Measurements from ENCODE around the gene CSRP2. TPM values are rescaled to one million over a fixed set of nuclear protein-coding genes. Genes with fewer than 3 reads are reported as not detected.

CSRP2 gene
- total and polyA plus RNA-seq, 2 of the 8 experiments (the other 6 are each of a cell fraction or from before 2014, with no cell fraction given): 149 to 227 TPM

DNA sequence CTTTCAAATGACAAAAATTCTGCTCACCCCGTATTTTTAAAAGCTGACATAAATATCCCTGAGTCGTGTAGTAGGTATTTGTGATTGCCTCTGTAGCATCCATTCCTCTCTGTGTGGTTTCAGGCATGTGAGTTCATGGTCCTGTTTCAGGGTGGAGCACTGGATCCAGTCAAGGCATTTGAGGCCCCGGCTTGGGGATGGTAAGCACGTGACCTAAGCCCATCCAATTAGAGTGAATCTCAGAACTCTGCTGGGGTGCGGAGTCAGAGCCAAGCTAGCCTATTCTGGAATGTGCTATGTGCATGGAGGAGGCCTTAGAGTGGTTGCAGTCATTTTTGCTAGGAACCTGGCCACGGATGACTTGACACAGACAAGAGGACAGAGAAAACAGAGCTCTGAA, 4.3 kb upstream of the CSRP2 start:
- no peak overlapping the region for H2BK120ac ChIP-seq (replicated peaks; ENCODE audit: low read depth, low read length)
- no peak overlapping the region for H3K9ac ChIP-seq (replicated peaks in 1 of 4; ENCODE audit: extremely low read depth in 1 of 4, low read depth in 3 of 4, low read length in 3 of 4)
- H2BK12ac ChIP-seq (ENCODE audit: low read depth, low read length): no peak overlapping the region
- no peaks in the 10 kb centered on the region for H3K27me3 ChIP-seq (replicated peaks in 1 of 4; ENCODE audit: control insufficient read depth in 3 of 4, extremely low read depth in 1 of 4, insufficient read depth in 3 of 4, low read length in 3 of 4)
- H2BK20ac ChIP-seq (ENCODE audit: low read length): no peak overlapping the region
- FAIRE-seq (no peak), DNase-seq (ENCODE audit: low read depth in 1 of 2, low spot score in 2 of 2) (no peak)
- H3K79me1 ChIP-seq (ENCODE audit: low read depth, low read length): no peaks in the 10 kb centered on the region
- no peak overlapping the region for H2BK5ac ChIP-seq (ENCODE audit: low read depth, low read length)
- H4K91ac ChIP-seq (replicated peaks; ENCODE audit: insufficient read length, low read length): no peak overlapping the region
- no peak overlapping the region for H3K4me2 ChIP-seq (ENCODE audit: insufficient read depth in 1 of 2, low read depth in 2 of 2, low read length in 2 of 2)
- H3K79me2 ChIP-seq (ENCODE audit: control insufficient read depth in 1 of 2, insufficient read depth in 2 of 2, low read length in 2 of 2): no peaks in the 10 kb centered on the region; a peak in 1 of 4 replicates
- CTCF ChIA-PET (ENCODE audit: partially characterized antibody): interaction anchor here (0.6 to 2.6 kb wide), 6 partner anchors 9 to 250 kb away, joined by 3 to 8 read pairs (median 6); no protein-coding TSS in a partner anchor
- H3K27ac ChIP-seq (ENCODE audit: low read depth, low read length): no peak overlapping the region
- peaks cover 2% of the 10 kb centered on the region; the same call in 1 of the 2 replicates for H3K23me2 ChIP-seq (ENCODE audit: low read depth, low read length)
- no peak overlapping the region for H3K56ac ChIP-seq (replicated peaks; ENCODE audit: insufficient read length, low read depth, low read length)
- H3K36me3 ChIP-seq (ENCODE audit: control insufficient read depth in 2 of 4, insufficient read depth in 4 of 4, low read length in 3 of 4): no peaks in the 10 kb centered on the region
- no peak overlapping the region for H2BK15ac ChIP-seq (ENCODE audit: low read length)
- H3K4ac ChIP-seq (replicated peaks; ENCODE audit: insufficient read length, low read depth, low read length): no peak overlapping the region
- H3K4me3 ChIP-seq (ENCODE audit: extremely low read depth in 1 of 4, insufficient read depth in 2 of 4, low read depth in 3 of 4, low read length in 4 of 4): no peak overlapping the region
- no peaks in the 10 kb centered on the region for H4K20me1 ChIP-seq (replicated peaks in 1 of 2; ENCODE audit: control insufficient read depth in 1 of 2, insufficient read depth in 2 of 2, low read length in 2 of 2)
- no peak overlapping the region for H2AFZ ChIP-seq (ENCODE audit: low read length)
- no peak overlapping the region for H2AK5ac ChIP-seq (ENCODE audit: low read depth, low read length)
- no peak overlapping the region for H3K23ac ChIP-seq (ENCODE audit: insufficient read length)
- H4K5ac ChIP-seq (ENCODE audit: insufficient read length, low read depth, low read length): no peak overlapping the region
- TF ChIP-seq RFX5 (IDR thresholded peaks at IDR 0.05; ENCODE audit: borderline replicate concordance, low read depth, low read length) (no peak), POLR2AphosphoS5 (IDR thresholded peaks at IDR 0.05; ENCODE audit: low read depth, low read length) (no peak), JUN (IDR thresholded peaks at IDR 0.05; ENCODE audit: low read depth, low read length) (no peak), POU5F1 (IDR thresholded peaks at IDR 0.05; ENCODE audit: low read depth, low read length) (no peak), EGR1 (IDR thresholded peaks at IDR 0.05; ENCODE audit: borderline replicate concordance, low read depth, low read length) (no peak), CTBP2 (IDR thresholded peaks at IDR 0.05; ENCODE audit: borderline replicate concordance, insufficient read depth, insufficient read length, low read length) (no peak)
- H4K8ac ChIP-seq (ENCODE audit: extremely low read depth, insufficient read depth, low read length): no peak overlapping the region
- H3K4me1 ChIP-seq (replicated peaks in 1 of 4; ENCODE audit: control insufficient read depth in 3 of 4, insufficient read depth in 4 of 4, low read length in 3 of 4): peaks cover 0 to 5% (median 3%) of the 10 kb centered on the region in 4 experiments; a peak in 5 of 7 replicates
- H3K9me3 ChIP-seq (ENCODE audit: insufficient read depth in 2 of 2, low read depth in 1 of 2, low read length in 1 of 2): no peaks in the 10 kb centered on the region
- H3K14ac ChIP-seq (ENCODE audit: insufficient read length): no peak overlapping the region
- POLR2A ChIA-PET (ENCODE audit: partially characterized antibody): interaction anchor here (1.1 kb wide), 1 partner anchor 9 kb away, joined by 3 read pairs; no protein-coding TSS in a partner anchor
- WGBS, 2 experiments (ENCODE audit: extremely low coverage in 1 of 2, insufficient coverage in 1 of 2, insufficient read length in 1 of 2, insufficient replicate concordance in 2 of 2, low coverage in 1 of 2, low lambda C conversion rate in 2 of 2, missing lambda C conversion rate in 1 of 2): 91% methylated on average over 6 of the region's 6 CpGs; no CpG with 5 or more reads in 1 of the 2 experiments
- no peak overlapping the region for H3K18ac ChIP-seq (ENCODE audit: extremely low read depth, low read length)

Measured in H1 (cell line).